Right ventricle myocardium inferior (tissue), 1 donor: ENCODE data around the gene CARD11. TPM values are rescaled to one million over a fixed set of nuclear protein-coding genes. Genes with fewer than 3 reads are reported as not detected.
"Not testable (repeated sequence)": the region's sequence is repeated elsewhere in the genome, so short reads cannot be mapped to it uniquely, and the experiment has no call there.

Experiments
- ATAC-seq: fragments of 200-7000 bp; cut with Tn5 transposase; one replicate; pipeline ENCODE4 v1.9.1; 2020; ENCODE audit warnings: mild to moderate bottlenecking, moderate library complexity
- DNase-seq: peaks from one replicate; pipeline ENCODE4 v3.0.0; 2021; ENCODE audit errors: missing footprints
- intact Hi-C: fragments of 100-400 bp; cut with DNase I; formaldehyde crosslinking; loops from one replicate; pipeline ENCODE4 v1.11.0; 2022
- total RNA-seq: library from RNA; stranded (reverse); fragmentation: NEBNext Ultra II Directional; extraction: Animal tissue kit (Norgen Biotek cat#: 25700); gene quantifications from one replicate; pipeline ENCODE4 v1.2.1, GENCODE V29; 2021
- donor health status: DM: no; HTN: yes; CAD: no; lungs with severe emphysema.

The CARD11 gene
- total RNA-seq, 1 donor from 2014 or later = 0.41 TPM

DNA sequence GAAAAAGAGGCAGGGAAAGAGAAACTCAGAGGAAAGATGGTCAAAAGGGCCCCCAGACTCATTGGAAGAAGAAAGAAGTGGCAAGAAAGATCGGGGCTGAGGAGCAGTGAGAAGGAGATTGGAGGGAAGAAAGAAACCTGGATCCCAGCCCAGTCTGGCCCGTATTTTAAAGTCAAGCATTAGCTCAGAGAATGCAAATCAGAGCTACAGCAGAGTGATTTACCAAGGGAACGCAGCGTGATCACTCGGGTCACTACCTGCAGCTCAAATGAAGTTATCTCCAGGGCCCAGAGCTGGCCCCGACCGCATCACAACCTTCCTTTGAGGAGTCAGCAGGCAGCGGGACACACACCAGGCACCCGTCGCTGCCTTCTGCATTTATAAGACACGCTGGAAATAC is 72.8 kb downstream of the CARD11 start:
- DNase-seq (no peak), ATAC-seq (no peak)
- intact Hi-C loops = no loop called here

DNA sequence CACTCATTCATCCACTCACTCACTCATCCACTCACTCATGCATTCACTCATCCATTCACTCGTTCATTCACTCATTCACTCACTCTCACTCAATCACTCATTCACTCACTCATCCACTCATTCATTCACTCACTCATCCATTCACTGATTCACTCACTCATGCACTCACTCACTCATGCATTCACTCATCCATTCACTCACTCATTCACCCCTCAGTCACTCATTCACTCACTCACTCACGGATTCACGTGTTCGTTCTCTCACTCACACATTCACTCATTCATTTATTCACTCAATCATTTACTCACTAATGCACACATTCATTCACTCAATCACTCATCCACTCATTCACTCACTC is 73.4 kb downstream of the CARD11 start:
- ATAC-seq = no peak
- intact Hi-C loops = no loop called here
- no peak for DNase-seq

DNA sequence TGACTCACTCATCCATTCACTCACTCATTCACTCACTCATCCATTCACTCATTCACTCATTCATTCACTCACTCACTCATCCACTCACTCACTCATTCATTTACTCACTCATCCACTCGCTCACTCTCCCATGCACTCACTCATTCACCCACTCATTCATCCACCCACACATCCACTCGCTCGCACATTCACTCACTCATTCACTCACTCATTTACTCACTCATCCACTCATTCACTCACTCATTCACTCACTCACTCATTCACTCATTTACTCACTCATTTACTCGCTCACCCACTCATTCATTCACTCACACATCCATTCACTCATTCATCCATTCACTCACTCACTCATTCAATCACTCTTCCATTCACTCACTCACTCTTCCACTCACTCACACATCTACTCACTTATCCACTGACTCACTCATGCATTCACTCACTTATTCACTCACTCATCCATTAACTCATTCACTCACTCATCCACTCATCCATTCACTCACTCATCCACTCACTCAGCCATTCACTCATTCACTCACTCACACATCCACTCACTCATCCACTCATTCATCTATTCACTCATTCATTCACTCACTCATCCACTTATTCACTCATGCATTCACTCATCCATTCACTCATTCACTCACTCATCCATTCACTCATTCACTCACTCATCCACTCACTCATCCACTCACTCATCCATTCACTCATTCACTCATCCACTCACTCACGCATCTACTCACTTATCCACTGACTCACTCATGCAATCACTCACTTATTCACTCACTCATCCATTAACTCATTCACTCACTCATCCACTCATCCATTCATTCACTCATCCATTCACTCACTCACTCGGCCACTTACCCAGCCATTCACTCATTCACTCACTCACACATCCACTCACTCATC is 74.0 kb downstream of the CARD11 start:
- ATAC-seq (no peak), DNase-seq (no peak)
- intact Hi-C loops = no loop called here

DNA sequence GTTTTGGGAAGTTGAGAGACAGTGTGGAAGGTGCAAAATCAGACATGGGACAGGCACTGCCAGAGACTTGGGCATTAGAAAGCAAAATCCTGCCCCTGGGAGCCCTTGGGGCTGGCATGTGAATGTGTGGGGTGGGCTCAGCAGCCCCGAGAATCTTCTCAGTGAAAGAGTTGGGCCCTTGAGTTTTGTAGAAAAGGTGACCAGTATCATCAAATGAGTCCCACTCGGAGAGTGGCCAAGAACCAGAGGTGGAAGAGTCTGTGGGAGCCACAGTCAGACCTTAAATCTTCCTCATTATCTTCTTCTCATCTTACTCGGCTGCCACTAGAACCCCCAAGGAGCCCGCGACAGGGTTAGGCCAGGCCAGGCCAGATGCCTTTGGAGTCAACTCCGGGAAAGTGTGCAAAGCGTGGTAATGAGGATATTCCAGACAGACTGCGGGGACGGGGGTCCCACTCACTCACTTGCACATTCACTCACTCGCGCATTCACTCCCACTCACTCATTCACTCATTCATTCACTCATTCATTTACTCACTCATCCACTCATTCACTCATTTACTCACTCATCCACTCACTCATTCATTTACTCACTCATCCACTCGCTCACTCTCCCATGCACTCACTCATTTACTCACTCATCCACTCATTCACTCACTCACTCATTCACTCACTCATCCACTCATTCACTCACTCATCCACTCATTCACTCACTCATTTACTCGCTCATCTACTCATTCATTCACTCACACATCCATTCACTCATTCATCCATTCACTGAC is 74.9 kb downstream of the CARD11 start:
- intact Hi-C loops = no loop called here
- ATAC-seq = no peak
- no peak for DNase-seq

DNA sequence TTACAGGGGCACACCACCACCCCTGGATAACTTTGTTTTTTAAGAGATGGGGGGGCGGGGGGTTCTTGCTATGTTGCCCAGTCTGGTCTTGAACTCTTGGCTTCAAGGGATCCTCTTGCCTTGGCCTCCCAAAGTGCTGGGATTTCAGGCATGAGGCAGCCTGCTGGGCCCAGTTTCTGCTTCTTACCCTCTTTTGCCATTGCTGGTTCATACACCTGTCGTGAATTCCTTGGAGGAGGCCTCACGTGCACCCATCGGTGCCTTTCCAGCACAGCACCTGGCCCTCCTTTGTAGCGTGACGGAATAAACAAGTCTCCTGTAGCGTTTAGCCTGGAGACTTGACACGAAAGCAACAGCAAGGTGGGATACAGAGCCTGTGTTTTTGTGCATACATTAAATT is 75.5 kb downstream of the CARD11 start:
- ATAC-seq (no peak), DNase-seq (no peak)
- intact Hi-C loops = no loop called here

DNA sequence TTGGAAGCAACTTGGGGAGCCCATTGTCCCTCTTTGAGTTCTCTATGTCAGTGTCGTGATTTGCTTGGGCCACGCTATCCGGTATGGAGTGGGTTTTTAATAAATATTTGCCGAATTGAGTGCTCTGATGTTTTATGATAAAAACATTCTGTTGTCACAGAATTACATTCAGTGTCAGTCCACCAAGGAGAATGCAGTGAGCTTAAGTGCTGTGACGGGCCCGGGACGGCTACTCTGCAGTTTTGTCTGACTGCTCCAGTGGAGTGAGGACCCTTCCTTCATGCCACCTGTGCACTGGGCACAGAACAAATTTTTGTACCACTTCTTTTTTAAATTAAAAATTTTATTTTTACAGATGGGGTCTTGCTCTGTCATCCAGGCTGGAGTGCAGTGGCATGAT is 76.0 kb downstream of the CARD11 start:
- no peak for ATAC-seq
- no peak for DNase-seq
- intact Hi-C loops = no loop called here

DNA sequence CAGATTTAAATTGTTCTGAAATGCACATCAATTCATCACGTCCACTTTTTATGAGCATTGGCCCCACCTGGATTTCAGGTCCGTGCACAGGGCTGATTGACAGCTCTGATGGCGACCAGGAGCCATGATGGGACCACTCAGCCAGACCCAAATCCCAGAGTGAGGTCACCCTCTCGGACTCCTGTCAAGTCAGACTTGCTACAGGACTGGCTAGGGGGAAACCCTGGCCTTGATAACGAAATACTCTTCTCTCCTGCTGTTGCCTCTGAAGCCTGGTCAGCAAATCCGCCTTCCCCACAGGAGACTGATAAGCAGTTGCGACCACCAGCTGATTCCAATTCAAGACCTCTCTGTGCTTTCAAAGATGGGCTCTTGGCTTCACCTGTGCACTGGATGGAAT is 76.4 kb downstream of the CARD11 start:
- DNase-seq = no peak
- intact Hi-C loops = no loop called here
- ATAC-seq = no peak

DNA sequence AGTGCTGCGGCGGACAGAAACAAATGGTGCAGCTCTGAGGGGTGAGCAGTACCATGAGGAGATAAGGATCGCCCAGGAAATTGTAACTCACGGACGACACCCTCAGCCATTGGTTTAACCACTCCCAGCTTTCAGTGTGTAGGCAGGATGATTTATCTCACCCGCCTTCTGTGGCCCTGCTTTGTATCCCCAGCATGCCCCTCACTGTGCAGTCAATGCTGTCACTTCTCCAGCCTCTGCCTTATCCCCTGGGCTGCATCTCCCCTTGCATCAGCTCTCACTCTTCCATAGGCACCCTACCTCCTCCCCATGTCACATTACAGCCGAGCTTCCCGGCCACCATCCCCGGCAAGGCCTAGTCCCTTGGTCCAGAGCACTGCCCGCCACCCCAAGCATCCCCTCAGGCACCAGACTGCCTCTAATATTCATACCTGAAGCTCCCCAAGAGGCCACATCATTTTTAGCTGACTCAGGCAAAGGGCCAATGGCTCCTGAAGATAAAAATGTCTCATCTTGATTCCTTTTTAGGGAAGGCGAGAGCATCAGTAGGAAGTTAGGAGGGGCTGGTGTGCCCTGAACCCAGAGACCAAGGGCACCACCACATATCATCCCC is 77.1 kb downstream of the CARD11 start:
- ATAC-seq (no peak), DNase-seq (no peak)
- intact Hi-C loops = no loop called here

DNA sequence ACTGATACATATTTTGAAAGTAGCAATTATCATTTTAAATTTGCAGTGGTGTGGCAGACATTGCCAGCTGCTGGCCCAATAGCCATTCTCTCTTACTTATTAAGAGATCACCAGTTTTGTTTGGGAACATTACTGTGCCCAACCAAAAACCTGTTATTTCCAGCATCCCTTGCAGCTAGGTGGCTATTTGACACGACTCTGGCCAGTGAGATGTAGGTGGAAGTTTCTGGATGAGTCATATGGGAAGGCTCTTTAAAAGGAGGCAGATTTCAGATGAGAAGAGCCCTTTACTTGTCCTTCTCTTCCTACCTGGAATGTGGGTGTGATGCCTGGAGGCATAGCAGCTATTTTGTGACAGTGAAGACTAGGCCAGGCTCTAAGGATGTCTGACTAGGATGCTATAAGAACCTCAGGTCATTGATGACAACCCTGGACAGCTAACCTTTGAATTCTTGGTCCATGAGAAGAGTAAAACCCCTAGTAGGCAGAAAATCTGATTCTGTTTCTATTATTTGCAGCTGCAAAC is 77.9 kb downstream of the CARD11 start:
- no peak for DNase-seq
- intact Hi-C loops = no loop called here
- ATAC-seq = no peak

DNA sequence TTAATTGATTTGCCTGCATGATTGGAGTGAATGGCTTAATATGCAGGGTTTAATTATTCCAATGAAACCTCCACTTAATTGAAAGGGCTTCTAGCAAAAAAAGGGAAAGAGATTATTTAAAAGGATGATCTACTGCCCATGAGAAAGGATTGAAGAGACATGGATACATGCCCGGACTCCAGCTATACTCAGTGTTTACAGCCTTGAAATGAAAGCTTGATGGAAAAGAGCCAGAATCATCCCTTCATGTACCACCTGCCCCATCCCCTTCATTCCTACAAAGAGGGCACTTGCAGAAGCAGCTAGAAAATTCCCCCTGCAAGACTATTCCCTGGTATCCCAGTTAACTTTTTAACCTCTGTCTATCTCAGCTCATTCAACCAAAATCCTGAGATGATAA is 78.4 kb downstream of the CARD11 start:
- no peak for DNase-seq
- intact Hi-C loops = no loop called here
- ATAC-seq = no peak

DNA sequence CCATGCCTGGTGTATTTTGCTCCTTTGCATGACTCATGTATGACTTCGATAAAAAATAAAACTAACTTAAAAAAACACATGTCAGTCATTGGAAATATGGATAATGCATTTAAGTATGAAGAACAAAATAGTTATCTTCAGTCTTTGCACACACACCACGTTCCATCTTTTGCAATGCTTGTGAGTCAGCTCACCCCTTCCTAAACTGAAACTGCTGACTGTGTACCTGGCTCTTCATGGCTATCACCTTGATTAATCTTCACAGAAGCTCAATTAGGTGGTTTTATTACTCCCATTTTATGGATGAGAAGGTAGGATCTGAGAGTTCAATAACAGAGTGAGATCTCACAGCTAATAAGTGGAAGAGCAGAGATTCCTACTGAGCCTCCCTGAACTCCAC is 79.5 kb downstream of the CARD11 start:
- ATAC-seq (no peak), DNase-seq (no peak)
- intact Hi-C loops = no loop called here

DNA sequence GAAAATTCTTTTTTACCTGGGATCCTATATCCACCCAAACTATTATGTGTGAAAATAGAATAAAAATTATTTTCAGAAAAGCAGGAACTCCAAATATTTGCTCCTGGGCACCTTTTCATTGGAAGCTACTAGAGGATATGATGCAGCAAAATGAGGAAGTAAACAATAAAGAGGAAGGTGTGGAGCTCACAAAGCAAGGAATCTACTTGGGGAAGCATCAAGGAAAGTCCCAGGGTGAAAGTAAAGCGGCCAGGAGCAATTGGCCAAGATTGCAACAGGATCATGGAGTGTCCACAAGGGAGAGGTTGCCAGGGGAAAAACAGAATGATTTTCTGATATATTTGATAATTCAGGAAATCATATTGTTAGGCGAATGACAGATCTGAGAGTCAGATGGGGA is 80.8 kb downstream of the CARD11 start:
- no peak for DNase-seq
- no peak for ATAC-seq
- intact Hi-C loops = no loop called here

DNA sequence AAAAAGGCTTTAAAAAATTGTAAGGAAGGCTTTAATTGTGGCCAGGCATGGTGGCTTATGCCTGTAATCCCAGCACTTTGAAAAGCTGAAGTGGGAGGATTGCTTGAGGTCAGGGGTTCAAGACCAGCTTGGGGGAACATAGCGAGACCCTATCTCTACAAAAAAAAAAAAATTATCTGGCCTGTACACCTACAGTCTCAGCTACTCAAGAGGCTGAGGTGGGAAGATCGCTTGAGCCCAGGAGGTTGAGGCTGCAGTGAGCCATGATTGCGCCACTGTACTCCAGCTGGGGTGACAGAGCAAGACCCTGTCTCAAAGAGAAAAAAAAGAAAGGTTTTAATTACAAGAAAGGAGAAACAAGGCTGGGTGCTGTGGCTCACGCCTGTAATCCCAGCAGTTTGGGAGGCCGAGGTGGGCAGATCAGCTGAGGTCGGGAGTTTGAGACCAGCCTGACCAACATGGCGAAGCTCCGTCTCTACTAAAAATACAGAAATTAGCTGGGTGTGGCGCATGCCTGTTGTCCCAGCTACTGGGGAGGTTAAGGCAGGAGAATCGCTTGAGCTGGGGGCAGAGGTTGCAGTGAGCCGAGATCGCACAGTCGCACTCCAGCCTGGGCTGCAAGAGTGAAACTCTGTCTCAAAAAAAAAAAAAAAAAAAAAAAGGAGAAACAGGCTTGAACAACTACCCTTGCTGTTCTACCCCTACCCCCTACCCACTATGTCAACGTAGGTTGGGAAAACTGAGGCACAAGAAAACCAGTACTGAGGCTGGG is 83.7 kb downstream of the CARD11 start:
- intact Hi-C loops = no loop called here
- DNase-seq (no peak), ATAC-seq (no peak)

DNA sequence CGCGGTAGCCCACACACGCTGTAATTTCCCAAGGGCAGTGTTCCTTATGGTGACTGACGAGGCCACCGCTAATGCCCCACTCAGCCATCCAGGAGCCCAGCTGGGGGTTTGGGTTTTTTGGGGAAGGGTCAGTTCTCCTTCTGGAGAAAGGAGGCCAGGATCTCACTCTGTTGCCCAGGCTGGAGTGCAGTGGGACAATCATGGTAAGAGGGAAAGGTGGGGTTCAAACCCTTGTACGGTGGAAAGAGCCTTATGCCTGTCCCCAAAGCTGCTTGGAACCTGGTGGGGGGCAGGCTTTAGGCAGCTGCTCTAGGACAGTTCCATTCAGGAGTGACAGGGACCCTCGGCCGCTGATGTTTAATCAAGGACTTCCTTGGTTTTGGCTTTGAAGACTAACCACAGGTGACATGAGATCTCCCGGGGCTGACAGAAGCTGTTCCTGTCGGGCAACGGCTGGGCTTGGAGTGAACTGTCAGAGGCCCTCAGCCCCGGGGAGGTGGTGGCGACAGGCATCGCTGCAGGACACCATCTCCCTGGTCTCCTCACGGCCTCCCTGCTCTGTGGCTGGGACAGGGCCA is 84.5 kb downstream of the CARD11 start:
- intact Hi-C loops = no loop called here
- DNase-seq = no peak
- ATAC-seq = no peak

DNA sequence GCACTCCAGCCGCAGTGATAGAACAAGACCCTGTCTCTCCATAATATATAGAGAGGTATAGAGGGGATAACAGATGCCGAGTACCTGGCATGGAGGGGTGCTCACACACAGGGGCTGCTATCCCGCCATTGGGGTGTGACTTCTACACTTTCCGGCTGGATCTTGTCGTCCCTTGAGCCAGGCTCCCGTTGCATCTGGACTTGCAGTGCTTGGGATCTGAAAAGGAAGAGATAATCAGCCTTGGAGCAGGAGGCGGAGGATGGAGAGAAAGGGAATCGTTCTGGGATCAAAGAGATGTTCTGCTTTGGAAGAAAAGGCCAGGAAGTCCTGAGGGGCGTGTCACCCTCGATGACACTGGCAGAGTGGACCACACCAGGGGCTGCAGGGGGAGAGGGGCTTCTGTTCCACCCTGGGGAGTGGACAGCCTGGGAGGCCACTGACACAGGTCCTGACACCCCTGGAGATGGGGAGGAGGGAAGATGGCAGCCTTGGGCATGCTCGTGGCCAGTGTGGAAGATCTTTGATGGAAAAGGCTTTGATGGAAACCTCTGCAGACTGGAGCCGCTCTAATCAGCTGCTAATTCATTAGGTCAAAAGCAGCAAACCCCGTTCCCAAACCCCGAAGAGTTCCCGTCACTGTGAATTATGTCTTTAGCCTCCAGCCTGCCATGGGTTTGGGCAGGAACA is 85.1 kb downstream of the CARD11 start:
- intact Hi-C loops = no loop called here
- ATAC-seq (no peak), DNase-seq (no peak)

DNA sequence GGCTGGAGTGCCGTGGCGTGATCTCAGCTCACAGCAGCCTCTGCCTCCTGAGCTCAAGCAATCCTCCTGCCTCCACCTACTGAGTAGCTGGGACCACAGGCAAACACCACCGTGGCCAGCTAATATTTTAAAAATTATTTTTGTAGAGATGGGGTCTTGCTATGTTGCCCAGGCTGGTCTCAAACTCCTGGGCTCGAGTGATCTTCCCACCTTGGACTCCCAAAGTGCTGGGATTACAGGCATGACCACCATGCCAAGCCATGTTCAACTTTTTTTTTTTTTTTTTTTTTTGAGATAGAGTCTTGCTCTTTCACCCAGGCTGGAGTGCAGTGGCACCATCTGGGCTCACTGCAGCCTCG is 86.3 kb downstream of the CARD11 start:
- ATAC-seq, DNase-seq, intact Hi-C loops: not testable (repeated sequence)

DNA sequence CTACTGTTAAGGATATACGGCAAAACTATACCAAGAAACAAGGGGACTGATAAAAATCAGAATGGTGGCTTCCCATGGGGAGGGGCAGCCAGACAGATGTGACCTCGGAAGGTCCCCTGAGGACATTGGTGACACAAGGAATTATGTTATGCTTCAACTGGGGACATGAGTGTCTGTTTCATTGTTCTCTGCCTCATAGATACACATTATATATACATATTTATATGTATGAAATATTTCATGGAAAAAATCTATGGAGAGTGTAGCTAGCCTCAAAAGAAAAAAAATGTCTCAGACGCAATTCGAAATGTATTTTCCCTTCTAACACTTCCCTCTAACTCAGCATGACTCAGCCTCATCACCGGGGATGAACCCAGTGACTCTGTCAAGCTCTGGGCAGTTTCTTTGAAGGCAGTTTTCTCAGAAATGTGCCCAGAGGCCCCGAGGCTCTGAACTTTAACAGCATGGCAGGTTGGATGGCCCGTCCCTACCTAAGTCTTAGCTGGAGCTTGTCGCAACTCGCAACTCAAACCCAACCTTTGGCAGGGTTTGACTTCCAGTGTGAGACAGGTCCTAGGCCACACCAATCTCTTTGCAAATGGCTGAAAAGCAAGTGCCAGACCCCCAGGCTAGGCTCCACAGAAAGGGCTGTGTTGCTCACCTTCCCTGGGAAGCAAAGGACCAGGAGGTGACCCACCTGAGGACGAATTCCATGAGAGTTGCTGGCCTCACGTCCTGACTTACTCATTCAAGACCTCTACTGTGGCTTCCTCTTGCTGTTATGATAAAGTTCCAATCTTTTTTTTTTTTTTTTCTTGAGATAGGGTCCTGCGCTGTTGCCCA is 86.9 kb downstream of the CARD11 start:
- DNase-seq (no peak), ATAC-seq (no peak)
- intact Hi-C loops = no loop called here
